Activated CD8-positive, alpha-beta memory T cell treated with anti-CD3 and anti-CD28 coated beads for 36 hours (primary cell): ENCODE measurements around the gene MAPKAPK3. TPM values are rescaled to one million over a fixed set of nuclear protein-coding genes. Genes with fewer than 3 reads are reported as not detected.

ENCODE experiments used
- CTCF ChIA-PET: fragments of 350-600 bp; sonication (Branson Sonifier 250); formaldehyde crosslinking; loops from one replicate; lab custom pipeline; 2021; ENCODE audit warnings: antibody characterized with exemption; lab: Charles Lee
- POLR2A ChIA-PET: fragments of 350-600 bp; sonication (Branson Sonifier 250); formaldehyde crosslinking; loops from one replicate; lab custom pipeline; 2021; ENCODE audit warnings: antibody characterized with exemption; lab: Charles Lee
- total RNA-seq, 2 experiments: library from RNA; stranded (reverse); gene quantifications; one replicate each; pipeline ENCODE4 v1.2.3, GENCODE V29; 2021

Gene MAPKAPK3
- total RNA-seq, 2 experiments from 2014 or later, result 169 to 170 TPM

DNA sequence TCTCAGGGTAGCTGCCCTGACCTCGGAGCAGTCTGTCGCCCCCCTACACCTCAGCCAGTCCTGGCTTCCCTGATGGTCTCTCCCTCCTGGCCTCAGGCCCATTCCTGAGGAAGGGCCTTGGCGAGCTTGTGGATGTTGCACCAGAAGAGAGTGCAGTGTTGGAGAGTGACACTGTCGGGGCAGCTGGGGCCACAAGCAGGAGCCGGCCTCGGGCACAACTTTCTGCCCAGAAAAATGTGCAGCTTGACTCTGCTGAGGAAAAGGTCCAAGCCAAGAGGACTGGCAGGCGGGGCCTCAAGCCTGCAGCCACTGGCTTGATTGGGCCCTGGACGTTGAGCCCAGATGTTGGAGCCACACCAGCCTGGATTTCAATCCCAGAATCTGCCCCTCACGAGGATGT is 34.9 kb upstream of the MAPKAPK3 start:
- ChIA-PET CTCF (interaction anchor here (0.9 to 21.0 kb wide), 3 partner anchors 10 to 71 kb away, joined by 3 to 600 read pairs (median 14); partner anchors contain the start of genes CISH and MAPKAPK3), POLR2A (interaction anchor here (0.9 kb wide), 1 partner anchor 30 kb away, joined by 3 read pairs; the partner anchor contains the start of gene CISH)

DNA sequence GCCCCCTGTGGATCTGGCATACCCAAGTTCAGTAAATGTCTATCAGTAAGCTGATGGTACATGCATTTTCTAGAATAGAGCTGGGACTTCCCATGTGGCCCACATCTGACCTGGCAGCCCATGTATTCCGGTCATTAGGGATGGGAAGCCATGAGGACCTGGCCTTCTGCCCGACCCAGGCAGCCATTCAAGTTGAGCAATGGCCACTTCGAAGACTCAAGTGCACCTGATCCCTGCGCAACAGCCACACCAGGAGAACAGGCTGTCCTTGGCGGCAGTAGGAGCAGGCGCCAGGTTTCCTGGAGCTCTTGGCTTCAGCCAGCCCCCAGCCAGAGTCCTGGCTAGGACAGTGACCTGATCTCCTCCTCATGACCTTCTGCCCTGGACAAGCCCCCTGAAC is 33.1 kb upstream of the MAPKAPK3 start:
- ChIA-PET POLR2A (no interaction called here), CTCF (interaction anchor here (1.2 to 21.0 kb wide), 3 partner anchors 9 to 24 kb away, joined by 4 to 600 read pairs (median 4); partner anchors contain the start of genes CISH and MAPKAPK3)

DNA sequence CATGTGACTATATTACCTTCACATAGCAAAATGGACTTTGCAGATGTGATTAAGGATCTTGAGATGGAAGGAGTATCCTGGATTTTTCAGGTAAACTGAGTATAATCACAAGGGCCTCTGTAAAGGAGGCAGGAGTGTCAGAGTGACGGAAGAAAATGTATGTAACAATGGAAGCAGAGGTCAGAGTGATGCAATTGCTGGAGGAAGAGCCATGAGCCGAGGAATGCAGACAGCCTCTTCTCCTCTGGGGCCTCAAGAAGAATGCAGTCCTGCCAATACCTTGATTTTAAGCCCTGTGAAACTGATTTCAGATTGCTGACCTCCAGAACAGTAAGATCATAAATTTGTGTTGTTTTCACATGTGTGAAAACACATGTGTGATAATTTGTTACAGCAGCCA is 32.6 kb upstream of the MAPKAPK3 start:
- POLR2A ChIA-PET, result no interaction called here
- CTCF ChIA-PET, result interaction anchor here (1.2 to 21.0 kb wide), 3 partner anchors 10 to 24 kb away, joined by 4 to 600 read pairs (median 4); partner anchors contain the start of genes CISH and MAPKAPK3

DNA sequence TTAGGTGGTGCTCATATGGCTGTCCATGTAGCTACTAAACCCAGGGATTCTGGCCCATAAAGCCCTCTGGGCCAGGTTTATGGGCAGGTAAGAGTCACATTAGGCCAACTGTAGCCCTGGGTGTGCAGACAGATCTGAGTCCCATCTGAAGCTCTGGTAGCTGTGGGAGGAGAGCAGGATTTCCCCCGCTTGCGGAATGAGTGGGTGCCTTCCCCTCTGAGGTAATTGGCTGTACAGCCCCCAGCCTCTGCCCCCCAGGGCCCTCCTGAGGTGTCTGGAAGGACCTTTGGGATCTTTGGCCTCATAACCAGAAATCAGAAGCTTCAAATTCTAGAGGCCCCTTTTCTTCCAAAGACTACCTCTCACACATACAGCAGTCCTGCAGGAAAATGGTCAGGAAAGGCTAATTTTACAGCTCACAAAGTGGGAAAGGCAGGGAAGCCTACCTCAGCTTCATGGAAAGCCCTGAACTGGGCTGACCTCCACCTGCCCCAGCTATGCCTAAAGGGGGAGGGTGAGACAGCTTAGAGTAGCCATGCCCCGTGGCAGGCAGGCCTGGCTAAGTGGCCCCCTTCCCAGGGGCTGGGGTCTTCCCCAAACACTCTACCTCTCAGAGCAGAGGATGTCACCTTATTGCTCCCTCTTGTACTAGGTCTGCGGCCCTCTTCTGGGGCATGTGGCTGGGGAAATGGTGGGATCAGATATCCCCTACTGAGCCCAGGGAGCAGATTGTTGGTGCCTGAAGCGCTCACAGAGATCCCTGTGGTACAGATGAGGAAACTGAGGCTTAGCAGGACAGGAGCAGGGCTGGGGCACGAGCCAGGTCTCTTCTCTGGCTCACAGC is 30.8 kb upstream of the MAPKAPK3 start:
- CTCF ChIA-PET, result interaction anchor here (1.2 to 10.4 kb wide), 4 partner anchors 12 to 67 kb away, joined by 4 to 280 read pairs (median 176); partner anchors contain the start of genes CISH, HEMK1 and MAPKAPK3
- POLR2A ChIA-PET, result interaction anchor here (10.2 to 10.4 kb wide), 2 partner anchors 12 to 20 kb away, joined by 289 to 480 read pairs; partner anchors contain the start of genes CISH and HEMK1

DNA sequence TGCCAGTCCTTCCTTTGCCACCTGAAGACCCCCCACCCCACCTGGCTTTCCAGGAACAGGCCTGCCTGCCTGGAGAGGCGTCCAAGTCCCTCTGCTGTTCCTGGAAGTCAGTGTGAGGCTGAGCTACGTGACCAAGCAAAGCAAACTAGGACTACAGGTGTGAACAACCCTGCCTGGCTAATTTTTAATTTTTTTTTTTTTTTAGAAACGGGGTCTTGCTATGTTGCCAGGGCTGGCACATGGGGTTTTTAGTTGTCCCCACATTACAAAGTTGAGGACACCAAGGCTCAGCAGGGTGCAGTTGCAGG is 30.2 kb upstream of the MAPKAPK3 start:
- ChIA-PET CTCF (interaction anchor here (9.2 to 10.4 kb wide), 3 partner anchors 13 to 27 kb away, joined by 162 to 280 read pairs (median 189); partner anchors contain the start of genes CISH, HEMK1 and MAPKAPK3), POLR2A (interaction anchor here (10.2 to 10.4 kb wide), 2 partner anchors 13 to 20 kb away, joined by 289 to 480 read pairs; partner anchors contain the start of genes CISH and HEMK1)

DNA sequence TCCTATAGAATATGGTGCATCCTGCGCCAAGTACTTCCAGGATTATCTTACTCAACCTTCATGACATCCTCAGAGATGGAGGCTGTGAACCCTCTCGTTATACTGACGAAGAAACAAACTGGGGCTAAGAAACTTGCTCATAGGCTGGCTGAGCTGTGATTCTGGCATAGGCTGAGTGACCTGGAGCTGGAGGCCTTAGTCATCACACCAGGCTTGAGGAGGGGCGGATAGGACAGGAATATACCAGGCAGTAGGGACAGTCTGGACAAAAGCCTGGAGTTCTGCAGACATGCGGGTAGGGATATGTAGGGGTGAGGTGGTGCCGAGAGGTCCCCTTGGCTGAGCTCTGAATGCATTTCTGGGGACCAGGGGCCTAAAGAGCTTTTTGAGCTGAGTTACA is 29.6 kb upstream of the MAPKAPK3 start:
- ChIA-PET POLR2A (interaction anchor here (10.2 to 10.4 kb wide), 2 partner anchors 13 to 19 kb away, joined by 289 to 480 read pairs; partner anchors contain the start of genes CISH and HEMK1), CTCF (interaction anchor here (9.2 to 10.4 kb wide), 3 partner anchors 13 to 26 kb away, joined by 162 to 280 read pairs (median 189); partner anchors contain the start of genes CISH, HEMK1 and MAPKAPK3)

DNA sequence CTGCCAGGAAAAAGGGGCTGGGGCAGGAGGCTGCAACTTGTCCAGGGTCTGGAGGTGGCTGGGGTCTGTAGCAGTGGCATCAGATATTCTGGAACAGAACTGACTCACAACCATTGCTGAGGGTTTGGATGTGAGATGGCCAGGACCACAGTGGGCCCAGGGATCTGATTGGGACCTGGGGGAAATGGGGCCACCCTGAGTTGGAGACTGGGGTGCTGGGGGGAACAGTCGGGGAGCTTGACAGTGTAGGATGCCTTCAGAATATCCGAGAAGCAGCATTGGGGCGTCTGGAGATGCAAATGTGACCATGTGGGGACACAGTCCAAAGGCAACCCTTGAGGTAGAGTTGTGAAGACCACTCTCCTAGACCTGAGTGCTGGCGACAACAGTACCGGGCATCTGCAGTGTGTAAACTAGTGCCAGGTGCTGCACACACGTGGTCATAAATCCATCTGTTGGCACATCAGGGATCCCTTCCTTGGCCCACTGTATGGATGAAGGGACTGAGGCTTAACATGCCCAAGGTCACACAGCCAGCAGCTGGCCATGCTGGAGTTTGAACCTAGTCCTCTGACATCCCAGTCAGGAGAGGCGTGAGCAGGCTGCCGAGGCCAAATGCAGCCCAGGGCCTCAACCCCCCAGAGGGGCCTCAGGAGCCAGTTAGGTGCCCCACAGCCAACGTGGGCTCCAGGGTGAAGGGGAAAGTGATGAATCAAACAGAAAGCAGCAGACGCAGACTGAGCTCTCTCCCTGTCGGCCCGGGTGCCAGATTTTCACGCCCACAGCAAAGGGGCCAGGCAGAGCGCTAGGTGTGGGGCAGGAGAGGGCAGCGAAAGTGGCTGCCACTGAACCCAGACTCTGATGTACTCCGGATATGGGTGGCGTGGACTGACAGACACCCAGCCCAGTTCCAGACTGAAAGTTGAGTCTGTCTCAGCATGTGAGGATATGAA is 28.9 kb upstream of the MAPKAPK3 start:
- ChIA-PET CTCF (interaction anchor here (1.2 to 10.4 kb wide), 5 partner anchors 14 to 65 kb away, joined by 3 to 280 read pairs (median 162); partner anchors contain the start of genes CISH, HEMK1 and MAPKAPK3), POLR2A (interaction anchor here (1.0 to 10.4 kb wide), 5 partner anchors 14 to 29 kb away, joined by 3 to 480 read pairs (median 4); partner anchors contain the start of genes C3orf18, CISH and HEMK1)

DNA sequence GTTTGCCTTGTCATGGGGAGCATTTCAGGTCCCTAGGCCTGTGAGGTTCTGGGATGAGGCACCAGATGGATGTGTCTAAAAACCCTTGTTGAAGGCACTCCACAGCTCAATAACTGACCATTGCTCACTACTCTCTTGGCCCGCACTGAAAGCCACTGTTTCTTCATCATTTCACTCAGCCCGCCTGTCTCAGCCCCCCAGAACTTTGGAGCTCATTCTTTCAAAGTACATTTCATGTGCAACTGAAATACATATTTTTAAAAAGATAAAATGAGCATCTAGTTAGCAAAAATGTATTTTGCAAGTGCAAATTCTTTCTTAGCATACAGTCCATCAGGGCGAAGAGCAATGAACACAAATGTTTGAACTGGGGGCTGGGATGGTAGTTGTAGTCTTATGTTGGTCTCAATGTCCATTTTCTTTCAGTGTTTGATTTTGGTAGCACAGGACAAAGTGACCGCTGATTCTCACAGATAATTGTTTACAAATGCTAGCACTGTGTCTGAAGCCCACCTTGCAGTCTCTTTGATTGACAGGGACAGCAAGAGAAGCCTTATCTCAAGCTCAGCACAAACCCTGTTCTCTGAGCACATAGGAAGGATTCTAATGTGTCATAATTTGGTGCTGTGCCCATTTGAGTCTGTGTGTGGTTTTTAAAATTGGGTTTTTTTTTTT is 28.1 kb upstream of the MAPKAPK3 start:
- ChIA-PET POLR2A (interaction anchor here (1.0 to 10.4 kb wide), 5 partner anchors 15 to 29 kb away, joined by 3 to 480 read pairs (median 4); partner anchors contain the start of genes C3orf18, CISH and HEMK1), CTCF (interaction anchor here (0.7 to 10.4 kb wide), 7 partner anchors 8 to 342 kb away, joined by 3 to 280 read pairs (median 4); partner anchors contain the start of genes CISH, HEMK1 and MAPKAPK3)

DNA sequence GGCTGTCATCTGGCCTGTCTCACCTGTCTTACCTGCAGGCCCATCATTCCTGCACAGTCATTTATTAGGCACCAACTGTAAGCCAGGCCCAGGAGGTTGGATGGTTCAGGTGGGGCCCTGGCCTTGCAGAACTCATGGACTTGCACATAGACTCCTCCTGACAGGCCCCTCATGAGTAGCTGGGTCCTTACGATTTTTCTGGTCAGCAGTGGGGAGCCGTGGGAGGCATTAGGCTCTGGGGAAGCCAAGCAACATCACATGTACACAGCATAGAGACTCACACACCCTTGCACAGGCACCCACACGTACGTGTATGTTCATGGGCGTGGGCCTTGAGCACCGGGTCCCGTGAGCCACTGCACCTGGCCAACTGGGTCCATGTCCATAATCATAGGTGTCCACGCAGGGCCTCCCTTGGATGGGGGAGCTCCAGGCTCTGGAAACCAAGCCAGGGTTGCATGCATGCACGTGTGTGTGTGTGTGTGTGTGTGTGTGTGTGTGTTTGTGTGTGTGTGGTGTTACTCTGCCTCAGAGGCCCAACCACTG is 25.7 kb upstream of the MAPKAPK3 start:
- CTCF ChIA-PET, result interaction anchor here (0.9 to 10.4 kb wide), 6 partner anchors 11 to 64 kb away, joined by 3 to 280 read pairs (median 86); partner anchors contain the start of genes C3orf18, CISH, HEMK1 and MAPKAPK3
- POLR2A ChIA-PET, result interaction anchor here (0.6 to 10.4 kb wide), 4 partner anchors 15 to 223 kb away, joined by 3 to 480 read pairs (median 150); partner anchors contain the start of genes C3orf18, CISH and HEMK1

DNA sequence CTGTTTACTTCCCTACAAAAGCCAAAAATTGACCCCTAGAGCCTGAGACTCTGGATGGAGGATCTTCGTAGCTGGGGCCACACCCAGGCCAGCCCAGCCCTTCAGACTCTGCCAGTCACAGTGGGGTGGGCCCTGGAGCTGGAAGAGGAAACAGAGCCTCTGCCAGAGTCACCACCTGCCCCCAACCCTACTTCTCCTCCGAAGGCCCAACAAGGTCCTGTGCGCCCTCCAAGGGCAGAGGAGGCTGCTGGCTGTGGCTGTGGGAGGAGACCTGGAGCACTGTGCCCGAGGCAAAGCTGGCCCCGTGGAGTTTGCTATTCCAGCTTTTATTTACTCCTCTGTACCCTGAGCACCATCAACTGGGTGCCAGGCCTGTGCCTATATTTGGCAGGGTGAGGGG is 24.4 kb upstream of the MAPKAPK3 start:
- ChIA-PET CTCF (interaction anchor here (3.0 to 10.4 kb wide), 4 partner anchors 10 to 31 kb away, joined by 10 to 280 read pairs (median 176); partner anchors contain the start of genes CISH, HEMK1 and MAPKAPK3), POLR2A (interaction anchor here (0.5 to 10.4 kb wide), 6 partner anchors 14 to 1660 kb away, joined by 3 to 480 read pairs (median 8); partner anchors contain the start of genes C3orf18, CISH and HEMK1)

DNA sequence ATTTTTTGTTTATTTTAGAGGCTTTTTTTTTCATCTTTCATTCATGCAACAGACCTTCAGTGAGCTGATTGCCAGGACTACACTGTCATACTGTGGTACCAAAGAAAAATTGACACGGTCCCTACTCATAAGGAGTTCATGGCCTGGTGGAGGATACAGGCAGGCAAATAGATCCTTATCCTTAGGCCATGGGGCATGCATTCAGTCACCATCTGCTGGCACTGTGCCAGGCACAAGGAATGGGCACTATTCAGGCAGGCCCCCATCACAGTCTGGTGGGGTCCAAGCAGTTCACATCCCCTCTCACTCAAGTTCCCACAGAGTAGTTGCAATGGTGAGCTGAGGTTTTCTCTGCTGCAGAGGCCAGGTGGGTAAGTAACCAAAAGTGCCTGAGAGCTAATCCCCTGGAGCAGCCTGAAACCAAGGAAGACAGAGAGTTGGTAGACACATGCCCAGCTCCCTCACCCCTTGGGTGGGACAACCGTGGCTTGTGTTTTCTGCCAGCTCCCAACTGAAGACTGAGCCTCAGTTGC is 22.6 kb upstream of the MAPKAPK3 start:
- ChIA-PET POLR2A (interaction anchor here (10.2 to 10.4 kb wide), 2 partner anchors 12 to 20 kb away, joined by 289 to 480 read pairs; partner anchors contain the start of genes CISH and HEMK1), CTCF (interaction anchor here (9.2 to 10.4 kb wide), 3 partner anchors 8 to 20 kb away, joined by 162 to 280 read pairs (median 189); partner anchors contain the start of genes CISH, HEMK1 and MAPKAPK3)

DNA sequence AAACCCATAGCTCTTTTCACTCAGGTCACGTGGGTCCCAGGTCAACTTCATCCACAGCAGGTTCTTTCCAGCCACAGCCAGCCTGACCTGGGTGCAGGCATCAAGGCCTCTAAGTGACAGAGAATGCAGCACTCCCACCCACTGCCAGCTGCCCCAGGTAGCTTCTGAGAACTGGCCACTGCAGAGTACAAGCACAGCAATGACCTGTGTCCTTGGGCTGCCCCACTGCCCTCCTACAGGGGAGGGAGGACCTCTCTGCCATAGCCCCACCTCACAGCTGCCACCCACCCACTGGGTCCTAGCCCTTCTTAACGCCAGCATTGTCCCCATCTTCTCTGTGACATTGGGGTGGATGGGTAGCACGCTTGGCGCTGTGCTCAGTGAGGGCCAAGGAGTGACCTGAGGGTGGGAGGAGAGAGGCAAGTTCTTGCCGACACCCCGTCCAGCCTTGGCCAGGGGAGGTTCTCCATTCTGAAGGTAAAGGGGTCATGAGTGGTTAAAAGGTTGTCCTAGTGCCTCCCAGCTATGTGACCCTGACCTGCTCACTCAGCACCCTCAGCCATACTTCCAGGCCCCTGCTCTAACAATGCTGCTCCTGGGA is 17.7 kb upstream of the MAPKAPK3 start:
- ChIA-PET POLR2A (interaction anchor here (1.2 to 19.3 kb wide), 4 partner anchors 9 to 28 kb away, joined by 3 to 594 read pairs (median 313); partner anchors contain the start of genes C3orf18, CISH and HEMK1), CTCF (interaction anchor here (1.9 to 24.2 kb wide), 4 partner anchors 9 to 25 kb away, joined by 7 to 600 read pairs (median 114); partner anchors contain the start of genes C3orf18, CISH, HEMK1 and MAPKAPK3)

DNA sequence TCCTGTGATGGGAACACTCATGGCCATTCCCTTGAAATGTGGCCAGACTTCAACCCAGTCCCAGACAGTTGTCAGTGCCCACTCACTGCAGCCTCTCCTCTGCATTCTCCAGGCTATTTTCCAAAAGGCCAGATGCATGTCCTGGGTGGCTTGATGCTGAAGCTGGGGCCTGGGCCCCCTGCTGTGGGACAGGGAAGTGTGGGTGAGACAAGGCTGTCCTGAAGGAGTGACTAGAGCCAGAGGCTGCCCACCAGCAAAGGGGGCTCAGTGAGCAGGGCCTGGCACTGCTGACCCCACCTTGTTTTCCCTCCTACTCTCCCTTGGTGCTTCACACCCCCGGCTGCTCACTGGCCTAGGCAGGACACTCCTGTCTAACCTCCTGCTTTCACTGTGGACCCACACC is 17.2 kb upstream of the MAPKAPK3 start:
- CTCF ChIA-PET, result interaction anchor here (1.9 to 24.2 kb wide), 4 partner anchors 10 to 26 kb away, joined by 7 to 600 read pairs (median 114); partner anchors contain the start of genes C3orf18, CISH, HEMK1 and MAPKAPK3

DNA sequence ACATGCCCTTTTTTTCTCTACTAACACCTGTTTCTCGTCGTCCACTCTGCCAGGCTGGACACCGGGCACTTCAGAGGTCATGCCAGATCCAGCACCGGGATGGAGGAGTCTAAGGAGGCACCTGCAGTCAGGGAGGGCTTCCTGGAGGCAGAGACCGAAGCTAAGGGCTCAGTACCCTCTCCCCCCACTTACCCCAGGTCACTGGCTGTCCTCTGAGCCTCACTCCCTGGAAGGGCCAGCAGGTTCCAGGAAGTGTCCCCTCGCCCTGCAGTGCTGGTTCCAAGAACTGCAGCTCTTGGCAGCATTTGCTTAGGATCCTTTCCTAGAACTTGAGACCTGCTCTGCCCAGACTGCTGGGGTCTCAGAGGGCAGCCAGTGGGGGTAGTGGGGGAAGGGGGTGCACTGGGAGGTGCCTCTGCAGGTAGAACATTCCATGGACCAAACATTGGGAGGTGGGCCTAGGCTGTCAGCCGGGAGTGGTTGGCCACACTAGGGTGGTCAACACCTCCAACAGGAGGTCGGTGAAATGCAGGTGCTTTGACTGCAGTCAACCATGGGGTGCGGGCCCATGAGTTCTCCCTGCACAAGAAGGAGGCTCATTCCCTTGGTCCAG is 16.7 kb upstream of the MAPKAPK3 start:
- ChIA-PET POLR2A (interaction anchor here (1.1 to 19.3 kb wide), 4 partner anchors 10 to 28 kb away, joined by 3 to 594 read pairs (median 313); partner anchors contain the start of genes C3orf18, CISH, HEMK1 and MAPKAPK3), CTCF (interaction anchor here (2.6 to 24.2 kb wide), 4 partner anchors 10 to 26 kb away, joined by 15 to 600 read pairs (median 114); partner anchors contain the start of genes C3orf18, CISH, HEMK1 and MAPKAPK3)

More for the DNA sequence above, 17.2 kb upstream of the MAPKAPK3 start:
- POLR2A ChIA-PET, result interaction anchor here (6.8 to 19.3 kb wide), 3 partner anchors 10 to 28 kb away, joined by 146 to 594 read pairs (median 480); partner anchors contain the start of genes C3orf18, CISH and HEMK1
